Loucy (cell line): Measurements from ENCODE around the gene SV2B.

Experiments used
- CTCF ChIP-seq: fragments of 200-600 bp; sonication (generic); conservative IDR thresholded peaks from 2 replicates; pipeline ENCODE4 v1.5.1; 2014; ENCODE audit warnings: mild to moderate bottlenecking, antibody characterized with exemption, low read length
- EZH2phosphoT487 ChIP-seq: fragments of 200-600 bp; IDR thresholded peaks from 2 replicates; pipeline ENCODE4 v1.6.1; 2018; ENCODE audit warnings: antibody characterized with exemption, mild to moderate bottlenecking, moderate library complexity, borderline replicate concordance

DNA sequence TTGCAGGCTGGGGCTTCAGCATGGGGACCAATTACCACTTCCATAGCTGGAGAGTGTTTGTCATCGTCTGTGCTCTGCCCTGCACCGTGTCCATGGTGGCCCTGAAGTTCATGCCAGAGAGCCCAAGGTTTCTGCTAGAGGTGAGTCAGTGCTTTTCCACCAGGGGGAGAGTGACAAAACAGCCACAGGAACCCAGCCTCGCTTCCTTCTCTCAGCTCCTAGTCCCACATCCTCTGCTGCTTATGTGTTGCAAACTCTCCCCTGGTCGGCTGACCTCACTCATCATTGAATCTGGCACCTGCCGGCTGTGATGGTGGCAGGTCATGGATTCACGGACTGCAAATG lies 158.3 kb downstream of the SV2B start:
- peak; percentile 53 for TF ChIP-seq CTCF
- TF ChIP-seq EZH2phosphoT487: no peak
